ENCODE results near the gene SLC19A1. TPM values are rescaled to one million over a fixed set of nuclear protein-coding genes. Genes with fewer than 3 reads are reported as not detected.

The SLC19A1 gene
- polyA plus RNA-seq, 1 of the 3 experiments (the other 2 are of a cell fraction) = 15.0 TPM

DNA sequence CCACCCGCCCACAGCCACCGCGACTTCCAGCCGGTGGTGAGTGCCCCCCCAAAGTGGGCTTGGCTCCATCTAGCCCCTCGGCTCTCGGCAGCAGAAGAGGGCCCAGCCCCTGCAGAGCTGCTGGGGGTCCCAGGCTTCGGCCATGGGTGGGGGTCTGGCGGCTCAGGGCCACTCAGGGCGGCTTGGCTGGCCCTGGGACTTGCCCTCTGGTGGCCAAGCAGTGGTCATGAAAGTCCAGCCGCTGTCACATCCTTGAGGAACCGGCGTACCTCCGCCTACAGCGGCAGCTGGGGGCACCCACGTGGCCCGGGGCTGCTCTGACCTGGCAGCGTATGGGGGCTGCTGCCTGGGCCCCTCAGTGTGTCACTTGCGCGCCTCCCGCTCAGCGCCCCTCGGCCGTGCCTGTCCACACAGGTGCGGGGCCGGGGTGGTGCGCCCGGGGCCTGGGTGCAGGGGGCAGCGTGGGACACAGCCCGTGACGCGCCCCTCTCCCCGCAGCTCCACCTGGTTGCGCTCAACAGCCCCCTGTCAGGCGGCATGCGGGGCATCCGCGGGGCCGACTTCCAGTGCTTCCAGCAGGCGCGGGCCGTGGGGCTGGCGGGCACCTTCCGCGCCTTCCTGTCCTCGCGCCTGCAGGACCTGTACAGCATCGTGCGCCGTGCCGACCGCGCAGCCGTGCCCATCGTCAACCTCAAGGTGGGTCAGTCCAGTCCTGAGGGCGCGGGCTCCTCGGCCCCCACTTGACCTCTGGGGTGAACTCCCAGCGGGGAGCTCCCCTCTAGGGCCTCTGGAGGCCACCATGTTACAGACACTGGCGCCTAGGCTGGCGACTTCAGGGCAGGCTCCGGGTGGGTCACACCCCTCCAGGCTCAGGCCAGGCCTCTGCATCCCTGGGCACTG lies 32.4 kb downstream of the SLC19A1 start:
- H3K27me3 ChIP-seq (ENCODE audit: insufficient read depth) = no peaks in the 10 kb centered on the region
- no peaks in the 10 kb centered on the region; a peak in 1 of 4 replicates for H3K4me1 ChIP-seq (ENCODE audit: control insufficient read depth in 1 of 2, insufficient read depth in 2 of 2, low read depth in 1 of 2, low read length in 1 of 2)
- ChIA-PET CTCF (interaction anchor here (0.8 to 1.1 kb wide), 2 partner anchors 9 to 46 kb away, joined by 3 to 4 read pairs; no protein-coding TSS in a partner anchor), POLR2A (interaction anchor here (0.6 kb wide), 1 partner anchor 813 kb away, joined by 4 read pairs; no protein-coding TSS in a partner anchor)
- peaks cover 10% of the 10 kb centered on the region for H3F3A ChIP-seq (replicated peaks; ENCODE audit: insufficient read depth)
- H3K4me3 ChIP-seq (ENCODE audit: low read depth in 2 of 2, low read length in 1 of 2) = no peak overlapping the region
- no peaks in the 10 kb centered on the region for H3K9me2 ChIP-seq
- H3K27ac ChIP-seq (ENCODE audit: low read depth in 2 of 2, low read length in 1 of 2) = no peak overlapping the region
- peaks cover 6 to 36% of the 10 kb centered on the region in 2 experiments for H3K36me3 ChIP-seq (replicated peaks in 1 of 2; ENCODE audit: control insufficient read depth in 1 of 2, insufficient read depth in 2 of 2, low read length in 1 of 2)
- H2AFZ ChIP-seq (ENCODE audit: low read depth) = no peak overlapping the region
- H3K9me3 ChIP-seq = no peaks in the 10 kb centered on the region
- peak; percentile 61 for DNase-seq
- H3K79me2 ChIP-seq (ENCODE audit: insufficient read depth) = no peaks in the 10 kb centered on the region
- TF ChIP-seq, protein P1, sequence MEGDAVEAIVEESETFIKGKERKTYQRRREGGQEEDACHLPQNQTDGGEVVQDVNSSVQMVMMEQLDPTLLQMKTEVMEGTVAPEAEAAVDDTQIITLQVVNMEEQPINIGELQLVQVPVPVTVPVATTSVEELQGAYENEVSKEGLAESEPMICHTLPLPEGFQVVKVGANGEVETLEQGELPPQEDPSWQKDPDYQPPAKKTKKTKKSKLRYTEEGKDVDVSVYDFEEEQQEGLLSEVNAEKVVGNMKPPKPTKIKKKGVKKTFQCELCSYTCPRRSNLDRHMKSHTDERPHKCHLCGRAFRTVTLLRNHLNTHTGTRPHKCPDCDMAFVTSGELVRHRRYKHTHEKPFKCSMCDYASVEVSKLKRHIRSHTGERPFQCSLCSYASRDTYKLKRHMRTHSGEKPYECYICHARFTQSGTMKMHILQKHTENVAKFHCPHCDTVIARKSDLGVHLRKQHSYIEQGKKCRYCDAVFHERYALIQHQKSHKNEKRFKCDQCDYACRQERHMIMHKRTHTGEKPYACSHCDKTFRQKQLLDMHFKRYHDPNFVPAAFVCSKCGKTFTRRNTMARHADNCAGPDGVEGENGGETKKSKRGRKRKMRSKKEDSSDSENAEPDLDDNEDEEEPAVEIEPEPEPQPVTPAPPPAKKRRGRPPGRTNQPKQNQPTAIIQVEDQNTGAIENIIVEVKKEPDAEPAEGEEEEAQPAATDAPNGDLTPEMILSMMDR (IDR thresholded peaks at IDR 0.05) = peak; percentile 22; the same call in 1 of the 2 replicates
- no peak for TF ChIP-seq EZH2phosphoT487 (IDR thresholded peaks at IDR 0.05; ENCODE audit: borderline replicate concordance, low read depth)
- H4K20me1 ChIP-seq (ENCODE audit: insufficient read depth) = peaks cover 5% of the 10 kb centered on the region; the same call in 1 of the 2 replicates
- WGBS (ENCODE audit: low lambda C conversion rate) = no CpG with 5 or more reads among the region's 61 CpGs
- no peak overlapping the region for H3K9ac ChIP-seq
- no peak overlapping the region for H3K4me2 ChIP-seq

DNA sequence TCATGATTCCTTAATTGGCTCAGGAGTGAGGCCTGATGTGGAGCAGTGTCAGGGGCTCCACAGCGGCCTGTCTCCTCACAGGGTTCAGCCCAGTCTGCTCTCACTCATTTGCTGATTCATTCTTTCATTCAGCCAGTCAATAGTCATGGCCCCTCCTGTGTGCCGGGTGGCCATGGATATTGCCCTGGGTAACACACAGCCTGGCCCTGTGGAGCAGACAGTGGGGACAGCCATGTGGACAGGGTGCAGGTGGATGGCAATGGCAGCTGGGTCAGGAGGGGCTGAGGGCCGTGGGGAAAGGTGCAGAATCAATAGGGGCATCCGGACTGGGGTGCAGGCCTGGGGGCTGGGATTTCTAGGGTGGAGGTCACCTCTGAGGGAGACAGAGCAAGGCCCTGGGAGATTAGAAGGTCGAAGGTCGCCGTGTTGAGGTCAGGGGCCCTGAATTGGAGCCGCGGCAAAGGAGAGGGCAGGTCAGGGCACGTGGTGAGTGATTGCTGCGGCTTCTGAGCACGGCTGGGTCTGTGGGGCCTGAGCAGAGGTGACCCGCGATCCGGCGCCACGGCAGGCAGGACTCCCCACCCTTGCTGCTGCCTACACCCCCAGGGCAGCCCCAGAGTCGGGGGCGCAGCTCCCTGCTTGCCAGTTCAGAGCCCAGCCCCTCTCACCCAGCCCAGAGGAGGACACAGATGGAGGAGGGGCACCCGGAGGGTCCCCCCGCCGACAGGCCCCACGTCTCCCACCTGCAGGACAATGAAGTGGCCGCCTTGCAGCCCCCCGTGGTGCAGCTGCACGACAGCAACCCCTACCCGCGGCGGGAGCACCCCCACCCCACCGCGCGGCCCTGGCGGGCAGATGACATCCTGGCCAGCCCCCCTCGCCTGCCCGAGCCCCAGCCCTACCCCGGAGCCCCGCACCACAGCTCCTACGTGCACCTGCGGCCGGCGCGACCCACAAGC lies 33.4 kb downstream of the SLC19A1 start:
- H3K79me2 ChIP-seq (ENCODE audit: insufficient read depth) = no peaks in the 10 kb centered on the region
- ChIA-PET POLR2A (no interaction called here), CTCF (interaction anchor here (0.8 kb wide), 1 partner anchor 47 kb away, joined by 3 read pairs; no protein-coding TSS in a partner anchor)
- H3K27ac ChIP-seq (ENCODE audit: low read depth in 2 of 2, low read length in 1 of 2) = no peak overlapping the region
- H3K9ac ChIP-seq = no peak overlapping the region
- TF ChIP-seq, protein P2, sequence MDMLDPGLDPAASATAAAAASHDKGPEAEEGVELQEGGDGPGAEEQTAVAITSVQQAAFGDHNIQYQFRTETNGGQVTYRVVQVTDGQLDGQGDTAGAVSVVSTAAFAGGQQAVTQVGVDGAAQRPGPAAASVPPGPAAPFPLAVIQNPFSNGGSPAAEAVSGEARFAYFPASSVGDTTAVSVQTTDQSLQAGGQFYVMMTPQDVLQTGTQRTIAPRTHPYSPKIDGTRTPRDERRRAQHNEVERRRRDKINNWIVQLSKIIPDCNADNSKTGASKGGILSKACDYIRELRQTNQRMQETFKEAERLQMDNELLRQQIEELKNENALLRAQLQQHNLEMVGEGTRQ (IDR thresholded peaks at IDR 0.05; ENCODE audit: borderline replicate concordance, low read depth, low read length) = no peak
- no peak for TF ChIP-seq EZH2phosphoT487 (IDR thresholded peaks at IDR 0.05; ENCODE audit: borderline replicate concordance, low read depth)
- no peaks in the 10 kb centered on the region for H3K27me3 ChIP-seq (ENCODE audit: insufficient read depth)
- H3K4me2 ChIP-seq = no peak overlapping the region
- no peak for DNase-seq
- H3K36me3 ChIP-seq (replicated peaks in 1 of 2; ENCODE audit: control insufficient read depth in 1 of 2, insufficient read depth in 2 of 2, low read length in 1 of 2) = peaks cover 6 to 27% of the 10 kb centered on the region in 2 experiments
- H4K20me1 ChIP-seq (ENCODE audit: insufficient read depth) = peaks cover 5% of the 10 kb centered on the region; the same call in 1 of the 2 replicates
- H3K4me3 ChIP-seq (ENCODE audit: low read depth in 2 of 2, low read length in 1 of 2) = no peak overlapping the region
- no peaks in the 10 kb centered on the region for H3K9me3 ChIP-seq
- no peaks in the 10 kb centered on the region for H3K9me2 ChIP-seq
- WGBS (ENCODE audit: low lambda C conversion rate) = 84% methylated on average over 9 of the region's 42 CpGs
- no peaks in the 10 kb centered on the region; a peak in 1 of 4 replicates for H3K4me1 ChIP-seq (ENCODE audit: control insufficient read depth in 1 of 2, insufficient read depth in 2 of 2, low read depth in 1 of 2, low read length in 1 of 2)
- H2AFZ ChIP-seq (ENCODE audit: low read depth) = no peak overlapping the region
- H3F3A ChIP-seq (replicated peaks; ENCODE audit: insufficient read depth) = peaks cover 10% of the 10 kb centered on the region

Measured in SK-N-SH (cell line).